SK-N-MC (cell line): Measurements from ENCODE around the gene ADAM8.

ENCODE experiments used
- EZH2 ChIP-seq: fragments of 200-600 bp; sonication (generic); IDR thresholded peaks from one replicate; pipeline ENCODE4 v1.6.1; 2017; ENCODE audit warnings: antibody characterized with exemption
- FOXP2 ChIP-seq: optimal IDR thresholded peaks from 2 replicates; pipeline ENCODE3; 2011; ENCODE audit warnings: mild to moderate bottlenecking, moderate library complexity; ENCODE audit not compliant: insufficient read depth; ENCODE audit errors: extremely low read length, control extremely low read depth
- POLR2AphosphoS5 ChIP-seq: IDR thresholded peaks from 2 replicates; pipeline ENCODE4 v1.6.1; 2012; ENCODE audit warnings: mild to moderate bottlenecking, low read depth, low read length, borderline replicate concordance

DNA sequence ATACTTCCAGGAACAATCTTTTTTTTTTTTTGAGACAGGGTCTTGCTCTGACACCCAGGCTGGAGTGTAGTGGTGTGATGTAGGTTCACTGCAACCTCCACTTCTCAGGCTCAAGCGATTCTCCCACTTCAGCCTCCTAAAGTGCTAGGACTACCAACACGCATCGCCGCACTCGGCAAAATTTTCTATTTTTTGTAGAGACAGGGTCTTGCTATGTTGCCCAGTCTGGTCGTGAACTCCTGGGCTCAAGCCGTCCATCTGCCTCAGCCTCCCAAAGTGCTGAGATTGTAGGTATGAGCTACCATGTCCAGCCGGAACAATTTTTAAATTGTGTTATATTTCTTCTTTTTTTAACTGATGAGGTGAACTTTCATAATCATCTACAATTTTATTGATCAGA is 34.1 kb upstream of the ADAM8 start:
- TF ChIP-seq EZH2 (no peak), POLR2AphosphoS5 (no peak), FOXP2 (no peak)
